PC-3 (cell line): Measurements from ENCODE around the gene MROH9. TPM values are rescaled to one million over a fixed set of nuclear protein-coding genes. Genes with fewer than 3 reads are reported as not detected.

ENCODE experiments used
- ATAC-seq: fragments of 200-7000 bp; cut with Tn5 transposase; 2 replicates; pipeline ENCODE4 v1.9.1; 2020; ENCODE audit warnings: mild to moderate bottlenecking, moderate library complexity
- BruUV-seq: library from RNA; stranded (reverse); fragments of 400-500 nt; replicated peaks from 2 replicates; lab custom pipeline; 2021; lab: Mats Ljungman, UMichigan
- CTCF ChIA-PET: fragments of 300-600 bp; sonication (Branson Sonifier 250); formaldehyde crosslinking; loops from one replicate; lab custom pipeline; 2022; ENCODE audit warnings: antibody characterized with exemption; lab: Charles Lee
- POLR2A ChIA-PET: fragments of 300-600 bp; sonication (Branson Sonifier 250); formaldehyde crosslinking; loops from one replicate; lab custom pipeline; 2022; ENCODE audit warnings: antibody characterized with exemption; ENCODE audit not compliant: unreplicated experiment; lab: Charles Lee
- DNase-seq: peaks from one replicate; pipeline ENCODE4 v3.0.0-alpha.2; 2015
- H2AFZ ChIP-seq: fragments of 300-600 bp; sonication (generic); 2 replicates; pipeline ENCODE4 v1.6.0; 2016; ENCODE audit warnings: antibody characterized with exemption, low read length
- H3F3A ChIP-seq: fragments of 300-600 bp; sonication (generic); one replicate; pipeline ENCODE4 v1.6.0; 2017; ENCODE audit warnings: antibody characterized with exemption, low read length, control low read depth, mild to moderate bottlenecking; ENCODE audit not compliant: unreplicated experiment
- H3K27ac ChIP-seq: fragments of 300-600 bp; sonication (generic); 2 replicates; pipeline ENCODE4 v1.5.1; 2016; ENCODE audit warnings: mild to moderate bottlenecking, low read length
- H3K27me3 ChIP-seq: fragments of 300-600 bp; sonication (generic); 2 replicates; pipeline ENCODE4 v1.6.1; 2016; ENCODE audit warnings: low read length, mixed read lengths
- H3K36me3 ChIP-seq: fragments of 300-600 bp; sonication (generic); 2 replicates; pipeline ENCODE4 v1.6.1; 2016; ENCODE audit warnings: low read depth, mixed run types, low read length, mixed read lengths
- H3K4me1 ChIP-seq: fragments of 300-600 bp; sonication (generic); 2 replicates; pipeline ENCODE4 v1.5.1; 2016; ENCODE audit warnings: low read length; ENCODE audit not compliant: insufficient read depth
- H3K4me2 ChIP-seq: fragments of 300-600 bp; sonication (generic); 2 replicates; pipeline ENCODE4 v1.6.0; 2016; ENCODE audit warnings: low read length
- H3K4me3 ChIP-seq: fragments of 300-600 bp; sonication (generic); 2 replicates; pipeline ENCODE4 v1.5.1; 2016; ENCODE audit warnings: mild to moderate bottlenecking, low read length, mixed read lengths
- H3K79me2 ChIP-seq: fragments of 300-600 bp; sonication (generic); 2 replicates; pipeline ENCODE4 v1.6.1; 2017; ENCODE audit warnings: low read length, mixed read lengths
- H3K9ac ChIP-seq: fragments of 300-600 bp; sonication (generic); 2 replicates; pipeline ENCODE4 v1.6.0; 2016; ENCODE audit warnings: mild to moderate bottlenecking, low read length
- H3K9me2 ChIP-seq: fragments of 300-600 bp; sonication (generic); replicated peaks from 2 replicates; pipeline ENCODE4 v1.6.1; 2016; ENCODE audit warnings: mixed run types, low read length, mixed read lengths
- H3K9me3 ChIP-seq: fragments of 300-600 bp; sonication (generic); 2 replicates; pipeline ENCODE4 v1.6.1; 2016; ENCODE audit warnings: low read length, mixed read lengths
- H4K20me1 ChIP-seq: fragments of 300-600 bp; sonication (generic); 2 replicates; pipeline ENCODE4 v1.6.1; 2016; ENCODE audit warnings: low read length, mixed read lengths
- EZH2 ChIP-seq: fragments of 300-600 bp; sonication (generic); IDR thresholded peaks from one replicate; pipeline ENCODE4 v1.6.1; 2017; ENCODE audit warnings: antibody characterized with exemption, mild to moderate bottlenecking, low read length; ENCODE audit not compliant: unreplicated experiment
- EZH2phosphoT487 ChIP-seq: fragments of 300-600 bp; sonication (generic); IDR thresholded peaks from 2 replicates; pipeline ENCODE4 v1.6.1; 2018; ENCODE audit warnings: mild to moderate bottlenecking, antibody characterized with exemption, low read length, borderline replicate concordance
- intact Hi-C: fragments of 100-400 bp; cut with micrococcal nuclease; formaldehyde crosslinking; loops from 2 replicates; pipeline ENCODE4 v1.9.0; 2023
- total RNA-seq: library from RNA; depleted of rRNA; stranded (reverse); fragments of >200 nt; gene quantifications from 2 replicates; pipeline ENCODE4 v1.2.3, GENCODE V29; 2014
- TF ChIP-seq, protein P1 (sequence below): fragments of 300-600 bp; sonication (generic); conservative IDR thresholded peaks from 2 replicates; pipeline ENCODE4 v1.5.1; 2017; ENCODE audit warnings: antibody characterized with exemption, low read depth, mild to moderate bottlenecking, low read length

MROH9 gene
- total RNA-seq, 1 experiment from 2014 or later = not detected

DNA sequence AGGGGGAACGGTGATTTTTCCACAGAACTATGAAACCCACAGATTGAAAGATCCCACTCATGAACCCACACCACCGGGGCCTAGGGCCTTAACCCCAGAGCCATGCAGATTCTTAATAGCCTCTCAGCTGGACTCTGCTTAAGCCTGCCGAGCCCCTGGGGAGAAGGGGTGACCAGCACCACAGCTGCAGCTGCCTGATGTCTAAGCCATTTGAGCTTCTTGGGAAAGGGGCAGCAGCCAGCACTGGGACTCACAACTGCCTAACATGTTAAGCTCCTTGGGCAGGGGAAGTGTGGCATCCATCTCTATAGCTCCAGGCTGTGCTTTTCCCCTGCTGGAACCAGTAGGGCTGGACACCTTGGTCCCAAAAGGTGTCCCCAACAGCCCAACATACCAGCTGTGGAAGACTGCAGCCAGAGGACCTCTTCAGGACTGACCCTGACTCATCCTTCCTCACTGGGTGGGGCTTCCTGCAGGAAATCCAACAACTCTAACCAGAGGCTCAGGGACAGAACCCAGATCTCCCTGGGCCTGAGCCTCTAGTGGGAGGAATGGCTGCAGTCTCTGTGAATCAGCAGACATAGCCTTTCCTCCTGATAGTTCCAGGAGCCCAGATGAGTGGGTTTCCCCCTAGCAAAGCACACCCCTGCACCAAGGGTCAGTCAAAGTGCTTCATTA, 120.8 kb downstream of the MROH9 start:
- Histone ChIP-seq H3K79me2 (no peaks in the 10 kb centered on the region), H3K27me3 (peaks cover 7% of the 10 kb centered on the region; the same call in 1 of the 2 replicates), H3F3A (no peaks in the 10 kb centered on the region), H3K9me2 (no peaks in the 10 kb centered on the region), H4K20me1 (no peaks in the 10 kb centered on the region), H3K4me2 (no peak overlapping the region), H3K4me1 (no peaks in the 10 kb centered on the region), H3K9me3 (no peaks in the 10 kb centered on the region; the same call in 1 of the 2 replicates), H2AFZ (no peak overlapping the region), H3K9ac (no peak overlapping the region), H3K4me3 (no peak overlapping the region), H3K27ac (no peak overlapping the region), H3K36me3 (no peaks in the 10 kb centered on the region)
- ATAC-seq (no peak), DNase-seq (peak; percentile 34)
- intact Hi-C loops = no loop called here
- CTCF ChIA-PET = no interaction called here
- BruUV-seq = no TSS peak
- TF ChIP-seq EZH2phosphoT487 (no peak), EZH2 (no peak)
- TF ChIP-seq, protein P1, sequence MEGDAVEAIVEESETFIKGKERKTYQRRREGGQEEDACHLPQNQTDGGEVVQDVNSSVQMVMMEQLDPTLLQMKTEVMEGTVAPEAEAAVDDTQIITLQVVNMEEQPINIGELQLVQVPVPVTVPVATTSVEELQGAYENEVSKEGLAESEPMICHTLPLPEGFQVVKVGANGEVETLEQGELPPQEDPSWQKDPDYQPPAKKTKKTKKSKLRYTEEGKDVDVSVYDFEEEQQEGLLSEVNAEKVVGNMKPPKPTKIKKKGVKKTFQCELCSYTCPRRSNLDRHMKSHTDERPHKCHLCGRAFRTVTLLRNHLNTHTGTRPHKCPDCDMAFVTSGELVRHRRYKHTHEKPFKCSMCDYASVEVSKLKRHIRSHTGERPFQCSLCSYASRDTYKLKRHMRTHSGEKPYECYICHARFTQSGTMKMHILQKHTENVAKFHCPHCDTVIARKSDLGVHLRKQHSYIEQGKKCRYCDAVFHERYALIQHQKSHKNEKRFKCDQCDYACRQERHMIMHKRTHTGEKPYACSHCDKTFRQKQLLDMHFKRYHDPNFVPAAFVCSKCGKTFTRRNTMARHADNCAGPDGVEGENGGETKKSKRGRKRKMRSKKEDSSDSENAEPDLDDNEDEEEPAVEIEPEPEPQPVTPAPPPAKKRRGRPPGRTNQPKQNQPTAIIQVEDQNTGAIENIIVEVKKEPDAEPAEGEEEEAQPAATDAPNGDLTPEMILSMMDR = no peak
- POLR2A ChIA-PET = no interaction called here

DNA sequence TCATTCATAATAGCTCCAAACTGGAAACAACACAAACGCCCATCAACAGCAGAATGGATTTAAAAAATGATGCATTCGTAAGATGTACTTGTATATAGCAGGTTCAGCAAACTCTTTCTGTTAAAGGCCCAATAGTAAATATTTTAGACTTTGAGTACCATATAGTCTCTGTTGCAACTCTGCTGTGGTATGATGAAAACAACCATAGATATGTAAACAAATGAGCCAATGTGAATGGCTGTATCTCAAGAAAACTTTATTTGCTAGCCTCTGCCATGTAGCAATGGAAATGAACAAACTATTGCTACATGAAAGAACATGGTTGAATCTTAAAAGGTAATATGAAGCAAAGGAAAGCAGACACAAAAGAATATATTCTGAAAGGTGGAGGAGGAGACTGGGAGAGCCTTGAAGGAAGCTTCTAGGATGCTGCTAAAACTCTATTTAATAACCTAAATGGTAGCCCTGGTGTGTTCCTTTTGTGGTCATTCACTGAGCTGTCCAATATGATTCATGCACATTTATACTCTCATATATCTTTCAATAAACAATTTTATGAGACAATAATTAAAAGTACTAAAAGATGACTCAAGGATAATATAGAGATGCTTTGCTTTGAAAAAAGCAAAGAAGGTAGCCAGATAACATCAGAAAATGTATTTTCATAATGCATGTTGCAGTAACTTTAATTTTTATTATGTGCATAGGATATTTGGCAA, 126.2 kb downstream of the MROH9 start:
- H4K20me1 ChIP-seq = 0 out of 2 replicates have a peak, but pooled peaks cover 6% of the 10 kb centered on the region
- ChIA-PET CTCF (no interaction called here), POLR2A (no interaction called here)
- no peaks in the 10 kb centered on the region for H3K9me3 ChIP-seq
- intact Hi-C loops = no loop called here
- H3K4me3 ChIP-seq = no peak overlapping the region
- H2AFZ ChIP-seq = no peak overlapping the region
- peak; percentile 69 for DNase-seq
- no peak overlapping the region for H3K27ac ChIP-seq
- H3K27me3 ChIP-seq = peaks cover 28% of the 10 kb centered on the region
- no peaks in the 10 kb centered on the region for H3K36me3 ChIP-seq
- H3K4me2 ChIP-seq = no peak overlapping the region
- H3K4me1 ChIP-seq = peaks cover 11% of the 10 kb centered on the region; the same call in 1 of the 2 replicates
- H3K9ac ChIP-seq = no peak overlapping the region
- no peaks in the 10 kb centered on the region for H3F3A ChIP-seq
- H3K79me2 ChIP-seq = no peaks in the 10 kb centered on the region
- no peak for TF ChIP-seq EZH2phosphoT487
- no peak for TF ChIP-seq EZH2
- TF ChIP-seq, protein P1 = no peak
- H3K9me2 ChIP-seq = no peaks in the 10 kb centered on the region
- no TSS peak for BruUV-seq
- peak; percentile 96 for ATAC-seq

DNA sequence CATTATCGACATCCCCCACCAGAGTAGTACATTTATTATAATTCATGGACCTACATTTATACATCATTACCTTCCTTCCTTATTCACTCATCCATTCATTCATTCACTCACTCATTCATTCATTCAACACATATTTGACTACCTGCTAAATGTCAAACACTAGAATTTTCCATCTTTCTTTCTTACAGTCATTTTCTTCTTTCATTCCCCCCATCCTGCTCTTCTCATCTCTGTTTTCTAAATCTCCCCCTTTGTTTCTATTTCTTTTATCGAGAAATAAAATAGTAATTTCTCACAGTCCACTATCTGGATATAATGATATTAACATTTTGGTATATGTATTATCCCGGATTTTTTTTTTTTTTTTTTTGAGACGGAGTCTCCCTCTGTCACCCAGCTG, 127.6 kb downstream of the MROH9 start:
- Histone ChIP-seq H2AFZ (no peak overlapping the region), H3K27me3 (peaks cover 41% of the 10 kb centered on the region), H3K4me2 (no peak overlapping the region), H3K79me2 (no peaks in the 10 kb centered on the region), H3K36me3 (no peaks in the 10 kb centered on the region), H3K9me3 (no peaks in the 10 kb centered on the region), H4K20me1 (0 out of 2 replicates have a peak, but pooled peaks cover 6% of the 10 kb centered on the region), H3K4me1 (peaks cover 11% of the 10 kb centered on the region; the same call in 1 of the 2 replicates), H3F3A (no peaks in the 10 kb centered on the region), H3K4me3 (no peak overlapping the region), H3K27ac (no peak overlapping the region), H3K9me2 (no peaks in the 10 kb centered on the region), H3K9ac (no peak overlapping the region)
- TF ChIP-seq EZH2phosphoT487 = no peak
- TF ChIP-seq, protein P1 = no peak
- TF ChIP-seq EZH2 = no peak
- intact Hi-C loops = no loop called here
- POLR2A ChIA-PET = no interaction called here
- DNase-seq (no peak), ATAC-seq (no peak)
- CTCF ChIA-PET = no interaction called here
- no TSS peak for BruUV-seq
